HT1080 (cell line): ENCODE measurements around the gene SOX13. TPM values are rescaled to one million over a fixed set of nuclear protein-coding genes. Genes with fewer than 3 reads are reported as not detected.

ENCODE experiments used
- DNase-seq: peaks from one replicate; pipeline ENCODE4 v3.0.0-alpha.2; 2015; ENCODE audit warnings: low read depth
- total RNA-seq: library from RNA; depleted of rRNA; stranded (reverse); fragments of >200 nt; shearing (Covaris generic); gene quantifications from 2 replicates; pipeline ENCODE4 v1.2.3, GENCODE V29; 2014

SOX13 gene
- total RNA-seq, 1 experiment from 2014 or later = 7.9 TPM

DNA sequence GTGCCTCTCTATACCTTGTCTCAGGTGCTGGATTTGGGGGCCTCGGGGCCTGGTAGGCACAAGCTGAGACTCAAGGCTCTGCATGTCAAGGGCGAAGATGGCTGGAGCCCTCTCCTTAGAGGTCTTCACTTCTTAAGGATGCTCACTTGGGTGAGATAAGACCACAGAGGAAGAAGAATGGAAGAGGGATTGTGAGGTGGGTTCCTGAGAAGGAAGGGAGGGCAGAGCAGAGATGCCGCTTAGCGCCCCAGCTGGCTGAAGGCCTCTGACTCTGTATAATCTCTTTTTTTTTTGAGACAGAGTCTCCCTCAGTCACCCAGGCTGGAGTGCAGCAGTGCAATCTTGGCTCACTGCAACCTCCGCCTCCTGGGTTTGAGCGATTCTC lies 32.2 kb downstream of the SOX13 start:
- DNase-seq = no peak

DNA sequence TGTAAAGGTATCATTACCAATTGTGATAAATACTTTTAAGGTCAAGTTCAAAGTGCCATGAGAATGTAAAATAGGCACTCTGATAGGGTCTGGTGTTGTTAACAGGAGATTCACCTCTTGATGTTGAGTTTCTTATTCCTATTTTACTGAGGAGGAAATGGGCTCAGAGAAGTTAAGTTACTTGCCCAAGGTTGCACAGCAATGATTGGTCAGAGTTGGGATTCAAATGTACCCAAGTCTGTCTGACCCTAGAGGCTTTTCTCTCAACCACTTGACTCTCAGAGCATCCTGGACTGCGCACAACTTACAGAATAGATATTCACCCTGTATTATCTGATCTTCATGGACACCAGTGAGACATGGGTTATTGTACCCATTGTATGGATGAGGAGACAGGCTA lies 33.9 kb downstream of the SOX13 start:
- no peak for DNase-seq

DNA sequence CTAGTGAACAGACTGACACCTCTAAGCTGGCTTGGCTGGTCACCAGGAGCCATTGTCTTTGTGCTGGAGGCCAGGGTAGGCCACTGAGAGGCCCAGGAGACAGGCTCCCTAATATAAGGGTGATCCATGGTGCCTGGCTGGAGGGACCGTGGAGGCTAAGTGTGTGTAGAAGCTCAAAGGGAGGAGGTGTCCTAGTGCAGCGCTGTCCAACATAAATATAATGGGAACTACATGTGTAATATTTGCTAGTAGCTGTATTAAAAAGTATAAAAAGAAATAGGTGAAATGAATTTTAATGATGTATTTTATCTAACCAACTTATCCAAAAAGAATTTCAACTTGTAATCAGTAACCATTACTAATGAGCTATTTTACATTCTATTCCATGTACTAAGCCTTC lies 35.0 kb downstream of the SOX13 start:
- no peak for DNase-seq

DNA sequence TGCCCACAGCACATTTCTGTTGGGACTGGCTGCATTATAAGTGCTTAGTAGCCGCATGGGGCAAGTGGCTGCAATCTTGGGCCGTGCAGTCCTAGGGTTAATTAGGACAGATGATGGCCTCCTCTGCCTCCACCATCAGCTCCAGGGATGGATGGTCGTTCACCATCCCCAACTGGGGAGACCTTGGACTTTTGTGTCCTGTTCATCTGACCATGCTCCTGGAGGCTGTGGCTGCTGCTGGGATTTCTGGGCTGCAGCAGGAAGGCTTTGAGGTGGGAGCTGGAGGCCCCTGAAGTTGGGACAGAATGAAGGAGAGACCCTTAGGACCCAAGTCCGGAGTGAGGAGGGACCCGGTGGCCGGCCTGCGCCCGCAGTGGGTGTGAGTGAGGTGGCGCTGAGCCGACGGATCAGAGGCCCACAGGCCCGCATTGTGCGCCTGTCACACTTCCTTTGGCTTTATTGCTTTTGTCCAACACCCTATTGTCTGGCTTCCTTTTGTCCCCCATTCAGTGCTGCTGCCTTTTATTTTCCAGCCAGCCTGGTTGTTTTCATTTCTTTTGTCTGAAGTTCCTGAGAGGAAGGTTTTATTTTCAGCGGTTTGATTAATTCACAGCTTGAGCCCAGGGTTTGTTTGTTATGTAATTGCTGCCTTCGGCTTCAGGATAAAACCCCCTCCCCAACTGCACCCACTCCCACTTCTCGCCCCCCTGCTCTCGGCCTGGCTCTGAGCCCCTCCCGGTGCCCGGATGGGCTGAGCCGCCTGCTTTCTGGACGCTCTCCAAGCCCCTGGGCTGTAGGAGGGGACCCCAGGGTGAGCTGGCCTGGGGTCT lies 35.6 kb downstream of the SOX13 start:
- no peak for DNase-seq

DNA sequence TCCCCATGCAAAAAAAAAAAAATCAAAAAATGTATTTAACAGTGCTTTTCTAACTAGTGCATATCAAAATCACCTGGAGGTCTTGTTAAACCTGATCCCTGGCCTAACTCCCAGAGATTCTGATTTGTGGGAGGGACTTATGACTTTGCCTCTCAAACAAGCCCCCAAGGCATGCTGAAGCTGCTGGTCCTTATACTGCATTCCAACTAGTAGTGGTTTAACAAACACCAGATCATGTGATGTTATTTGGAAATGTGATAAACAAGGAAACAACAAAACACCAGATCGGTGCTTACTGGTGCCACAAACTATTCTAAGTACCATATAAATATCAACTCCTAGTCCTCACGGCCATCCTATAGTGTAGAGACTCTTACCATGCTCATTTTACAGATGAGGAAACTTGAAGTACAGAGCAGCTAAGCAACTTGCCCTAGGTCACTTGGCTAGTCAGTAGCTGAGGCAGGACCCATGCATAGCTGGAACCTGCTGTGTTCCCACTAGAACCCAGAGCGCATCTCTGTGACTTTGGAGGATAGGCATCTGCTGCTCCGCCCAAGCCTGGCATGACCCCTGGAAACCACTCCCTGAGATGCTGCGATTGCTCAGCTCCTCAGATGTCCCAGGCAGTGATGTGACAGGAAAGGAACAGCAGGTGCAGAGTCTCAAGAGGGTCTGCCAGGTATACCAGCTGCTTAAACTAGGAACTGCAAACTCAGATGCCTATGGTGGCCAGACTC lies 38.1 kb downstream of the SOX13 start:
- DNase-seq = no peak

DNA sequence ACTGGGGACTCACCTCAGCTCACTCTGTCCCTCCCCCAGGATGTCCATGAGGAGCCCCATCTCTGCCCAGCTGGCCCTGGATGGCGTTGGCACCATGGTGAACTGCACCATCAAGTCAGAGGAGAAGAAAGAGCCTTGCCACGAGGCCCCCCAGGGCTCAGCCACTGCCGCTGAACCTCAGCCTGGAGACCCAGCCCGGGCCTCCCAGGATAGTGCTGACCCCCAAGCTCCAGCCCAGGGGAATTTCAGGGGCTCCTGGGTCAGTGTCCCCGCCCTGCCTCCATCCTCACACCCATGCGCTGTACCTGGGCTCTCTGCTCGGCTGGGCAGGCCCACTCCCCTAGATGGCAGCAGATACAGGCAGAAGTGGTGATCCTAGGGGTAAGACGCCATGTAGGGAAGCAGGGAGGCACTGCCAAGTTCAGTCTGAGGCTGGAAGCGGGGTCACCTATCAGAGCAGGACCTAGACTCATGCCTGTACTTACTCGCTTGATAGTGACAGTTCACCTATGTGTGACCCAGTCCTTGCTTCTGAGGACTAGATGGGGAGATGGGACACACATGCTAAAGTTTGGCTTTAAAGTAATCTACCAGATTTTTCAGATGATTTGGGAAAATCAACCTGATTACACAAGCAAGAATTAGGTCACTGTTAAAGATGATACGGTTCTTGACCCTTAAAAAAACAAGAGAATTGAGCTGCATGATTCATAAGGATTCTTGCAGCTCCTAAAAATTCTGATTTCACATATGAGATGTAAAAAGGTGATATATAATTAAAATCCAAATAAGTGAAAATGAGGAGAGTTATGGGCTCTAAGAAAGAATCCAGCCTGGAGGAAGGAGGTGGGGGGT lies 40.2 kb downstream of the SOX13 start:
- no peak for DNase-seq

DNA sequence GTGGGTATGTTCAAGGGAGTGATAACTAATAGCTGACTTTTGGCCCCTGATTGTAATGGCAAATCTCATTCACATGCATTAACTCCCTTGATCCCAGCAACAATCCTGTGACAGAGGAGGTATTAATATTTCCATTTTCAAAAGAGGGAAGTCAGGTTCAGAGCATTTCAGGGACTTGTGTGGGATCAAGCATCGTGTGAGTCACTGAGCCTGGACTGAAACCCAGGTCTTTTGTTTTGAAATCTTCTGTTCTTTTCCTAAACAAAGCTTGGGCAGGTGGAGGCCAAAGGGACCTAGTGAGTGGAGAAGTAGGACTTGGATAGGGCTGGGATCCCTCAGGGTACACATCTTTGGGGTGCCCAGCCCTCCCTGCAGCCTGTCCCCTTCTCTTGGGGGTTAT lies 41.0 kb downstream of the SOX13 start:
- no peak for DNase-seq

DNA sequence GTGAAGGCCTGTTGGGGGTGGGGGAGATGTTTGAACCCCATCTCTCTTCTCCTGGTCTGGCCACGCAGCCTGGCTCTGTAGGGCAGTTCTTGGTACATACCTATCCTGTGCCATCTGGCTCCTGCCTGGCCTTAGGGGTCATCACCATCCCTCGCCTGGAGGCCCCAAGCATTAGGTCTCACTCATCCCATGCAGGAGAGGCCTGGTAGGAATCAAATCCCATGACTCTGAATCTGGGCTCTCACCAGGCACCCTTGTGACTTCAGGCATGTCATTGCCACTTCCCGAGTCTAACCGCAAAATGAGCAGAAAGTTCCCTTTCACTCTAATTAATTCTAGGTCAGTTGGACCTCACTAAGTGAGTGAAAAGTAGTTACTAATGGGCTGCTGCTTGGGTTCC lies 41.7 kb downstream of the SOX13 start:
- no peak for DNase-seq

DNA sequence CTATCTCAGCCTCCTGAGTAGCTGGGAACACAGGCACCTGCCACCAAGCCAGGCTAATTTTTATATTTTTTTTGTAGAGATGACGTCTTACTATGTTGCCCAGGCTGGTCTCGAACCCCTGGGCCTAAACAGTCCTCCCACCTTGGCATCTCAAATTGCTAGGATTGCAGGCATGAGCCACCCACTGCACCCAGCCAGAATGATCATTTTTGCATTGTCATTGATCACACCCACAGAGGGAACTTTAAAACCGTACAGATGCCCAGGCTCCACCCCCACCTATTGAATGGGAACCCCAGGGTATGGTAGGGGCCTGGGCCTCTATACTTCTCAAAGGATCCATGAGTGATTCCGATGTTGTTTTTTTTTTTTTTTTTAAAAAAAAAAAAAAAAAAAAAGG lies 42.2 kb downstream of the SOX13 start:
- no peak for DNase-seq

DNA sequence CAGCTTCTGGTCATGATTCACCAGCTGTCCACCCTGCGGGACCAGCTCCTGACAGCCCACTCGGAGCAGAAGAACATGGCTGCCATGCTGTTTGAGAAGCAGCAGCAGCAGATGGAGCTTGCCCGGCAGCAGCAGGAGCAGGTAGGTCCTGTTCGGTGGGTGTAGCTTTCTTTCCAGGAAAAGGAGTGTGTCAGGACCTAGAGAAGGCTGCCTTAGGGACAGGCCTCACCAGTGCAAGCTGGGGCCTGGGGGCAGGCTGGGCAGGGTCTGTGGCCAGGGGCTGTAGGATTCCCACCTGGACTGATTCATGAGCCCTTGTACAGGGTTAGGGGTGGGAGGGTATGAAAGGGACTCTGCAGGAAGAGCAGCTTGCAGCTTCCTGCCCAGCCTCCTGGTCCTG lies 43.6 kb downstream of the SOX13 start:
- no peak for DNase-seq

DNA sequence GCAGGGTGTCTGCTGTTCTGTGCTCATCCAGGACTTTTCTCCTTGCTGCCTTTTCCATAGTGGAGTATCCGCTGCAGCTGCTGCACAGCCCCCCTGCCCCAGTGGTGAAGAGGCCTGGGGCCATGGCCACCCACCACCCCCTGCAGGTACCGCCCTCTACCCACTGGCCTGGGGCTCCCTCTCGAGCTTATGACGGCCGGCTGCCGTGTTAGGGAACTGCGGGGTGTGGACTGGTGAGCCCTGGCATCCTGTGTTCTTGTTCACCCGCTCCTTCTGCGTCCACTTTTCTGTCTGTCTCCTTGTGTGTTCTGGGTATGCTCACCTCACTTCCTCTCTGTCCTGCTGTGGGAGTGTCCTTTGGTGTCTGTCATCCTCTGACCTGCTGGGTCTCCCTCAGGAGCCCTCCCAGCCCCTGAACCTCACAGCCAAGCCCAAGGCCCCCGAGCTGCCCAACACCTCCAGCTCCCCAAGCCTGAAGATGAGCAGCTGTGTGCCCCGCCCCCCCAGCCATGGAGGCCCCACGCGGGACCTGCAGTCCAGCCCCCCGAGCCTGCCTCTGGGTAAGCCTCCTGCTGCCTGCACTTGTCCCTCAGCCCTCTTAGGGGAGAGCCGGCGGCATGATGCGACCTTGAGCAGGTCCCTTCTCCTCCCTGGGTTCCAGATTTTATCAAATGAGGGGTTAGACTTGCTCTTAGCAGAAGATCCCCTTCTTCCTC lies 49.1 kb downstream of the SOX13 start:
- no peak for DNase-seq

DNA sequence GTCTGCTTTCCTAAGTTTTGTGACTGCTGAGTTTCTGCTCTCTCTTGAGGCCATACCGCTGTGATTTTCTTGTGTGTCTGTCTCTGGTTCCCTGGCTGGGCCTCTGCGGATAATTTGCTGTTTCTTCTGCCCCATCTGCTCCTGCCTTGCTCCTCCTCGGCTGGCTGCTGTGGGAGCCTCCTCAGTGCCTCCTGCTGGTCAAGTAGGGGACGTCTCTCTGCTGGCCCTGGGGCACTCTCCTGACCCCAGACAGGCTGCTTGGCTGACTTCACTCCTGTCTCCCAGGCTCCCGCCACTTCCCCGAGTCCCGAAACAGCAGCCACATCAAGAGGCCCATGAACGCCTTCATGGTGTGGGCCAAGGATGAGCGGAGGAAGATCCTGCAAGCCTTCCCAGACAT lies 50.5 kb downstream of the SOX13 start:
- DNase-seq = no peak

DNA sequence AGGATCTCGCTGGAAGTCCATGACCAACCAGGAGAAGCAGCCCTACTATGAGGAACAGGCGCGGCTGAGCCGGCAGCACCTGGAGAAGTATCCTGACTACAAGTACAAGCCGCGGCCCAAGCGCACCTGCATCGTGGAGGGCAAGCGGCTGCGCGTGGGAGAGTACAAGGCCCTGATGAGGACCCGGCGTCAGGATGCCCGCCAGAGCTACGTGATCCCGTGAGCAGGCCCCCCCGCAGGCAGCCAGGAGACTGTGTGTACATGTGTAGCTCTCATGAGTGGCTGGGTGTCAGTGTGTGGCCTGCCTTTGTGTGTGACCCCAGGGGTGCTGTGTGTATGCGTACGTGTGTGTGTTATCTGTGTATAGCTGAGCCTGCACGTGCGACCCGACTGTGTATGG lies 51.7 kb downstream of the SOX13 start:
- DNase-seq = no peak

DNA sequence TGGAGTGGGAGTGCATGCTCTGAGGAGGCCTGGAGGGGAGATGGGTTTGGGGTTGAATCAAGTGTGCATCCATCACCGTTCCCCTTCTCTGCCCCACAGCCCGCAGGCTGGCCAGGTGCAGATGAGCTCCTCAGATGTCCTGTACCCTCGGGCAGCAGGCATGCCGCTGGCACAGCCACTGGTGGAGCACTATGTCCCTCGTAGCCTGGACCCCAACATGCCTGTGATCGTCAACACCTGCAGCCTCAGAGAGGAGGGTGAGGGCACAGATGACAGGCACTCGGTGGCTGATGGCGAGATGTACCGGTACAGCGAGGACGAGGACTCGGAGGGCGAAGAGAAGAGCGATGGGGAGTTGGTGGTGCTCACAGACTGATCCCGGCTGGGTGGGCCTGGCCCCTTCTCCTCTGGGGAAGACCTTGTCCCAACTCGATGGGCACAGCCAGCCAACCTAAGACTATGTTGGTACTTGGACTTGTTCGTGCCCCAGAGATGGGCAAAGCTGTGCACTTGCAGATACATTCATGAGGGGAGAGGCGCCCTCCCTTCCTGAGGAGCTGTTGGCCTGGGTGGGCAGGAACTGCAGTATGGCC lies 52.9 kb downstream of the SOX13 start:
- no peak for DNase-seq

DNA sequence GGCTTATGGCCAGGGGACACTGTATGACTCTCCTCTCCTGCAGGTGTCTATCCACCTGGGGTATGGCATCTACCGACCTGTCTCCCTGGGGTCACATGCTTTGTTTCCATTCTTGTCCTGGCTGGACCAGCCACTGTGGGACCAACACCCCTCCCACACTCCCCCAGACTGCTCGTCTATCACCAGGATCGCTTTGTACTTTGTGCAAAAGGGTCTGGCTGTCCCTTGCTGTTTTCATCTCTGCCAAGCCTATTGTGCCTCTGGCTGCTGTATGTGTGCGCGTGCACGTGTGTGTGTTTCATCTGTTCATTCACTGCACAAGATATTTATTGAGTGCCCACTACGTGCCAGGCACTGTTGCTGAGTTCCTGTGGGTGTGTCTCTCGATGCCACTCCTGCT lies 53.5 kb downstream of the SOX13 start:
- no peak for DNase-seq

DNA sequence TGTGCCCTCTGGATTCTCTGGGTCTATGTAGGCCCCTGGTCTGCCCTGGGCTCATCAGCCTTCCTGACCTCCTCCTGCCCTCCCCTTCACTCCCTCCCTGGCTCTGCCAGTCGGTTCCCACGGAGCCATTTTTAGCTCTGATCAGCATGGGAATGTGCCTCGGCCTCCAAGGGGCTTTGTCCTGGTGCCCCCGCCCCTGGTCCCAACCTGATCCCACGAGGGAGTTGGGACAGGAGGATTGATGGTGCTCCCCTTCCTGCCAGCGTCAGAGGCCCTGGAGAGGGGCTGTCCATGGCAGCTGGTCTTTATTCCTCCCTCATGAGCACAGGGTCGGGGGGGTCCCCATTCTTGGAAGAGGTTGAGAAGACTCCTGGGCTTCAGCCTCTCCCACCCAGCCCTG lies 54.0 kb downstream of the SOX13 start:
- no peak for DNase-seq

DNA sequence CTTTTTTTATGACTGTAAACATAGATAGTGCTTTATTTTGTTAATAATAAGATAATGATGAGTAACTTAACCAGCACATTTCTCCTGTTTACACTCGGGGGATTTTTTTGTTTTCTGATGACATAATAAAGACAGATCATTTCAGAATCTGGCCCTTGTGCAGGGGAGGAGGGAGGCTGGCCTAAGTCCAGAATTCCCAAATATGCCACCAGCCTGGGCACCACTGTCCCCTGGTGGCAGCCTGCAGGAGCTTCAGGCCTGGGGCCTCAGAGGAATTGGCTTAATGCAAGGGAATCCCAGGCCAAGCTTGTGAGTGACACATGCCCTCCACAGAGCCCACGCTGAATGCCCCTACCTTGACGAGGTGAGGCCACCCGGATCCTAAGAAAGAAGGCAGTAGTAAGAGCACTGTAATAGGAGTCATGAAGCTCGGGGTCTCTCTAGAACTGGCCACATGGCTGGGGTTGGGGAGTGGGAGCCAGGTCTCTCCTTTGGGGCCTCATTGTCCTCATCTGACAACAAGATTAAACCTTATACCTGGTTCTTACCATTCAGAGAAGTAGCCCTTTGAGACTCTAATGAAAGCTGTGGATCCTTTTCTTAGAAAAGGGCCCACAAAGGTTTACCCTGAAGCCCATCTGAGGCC lies 54.8 kb downstream of the SOX13 start:
- peak; percentile 76 for DNase-seq

DNA sequence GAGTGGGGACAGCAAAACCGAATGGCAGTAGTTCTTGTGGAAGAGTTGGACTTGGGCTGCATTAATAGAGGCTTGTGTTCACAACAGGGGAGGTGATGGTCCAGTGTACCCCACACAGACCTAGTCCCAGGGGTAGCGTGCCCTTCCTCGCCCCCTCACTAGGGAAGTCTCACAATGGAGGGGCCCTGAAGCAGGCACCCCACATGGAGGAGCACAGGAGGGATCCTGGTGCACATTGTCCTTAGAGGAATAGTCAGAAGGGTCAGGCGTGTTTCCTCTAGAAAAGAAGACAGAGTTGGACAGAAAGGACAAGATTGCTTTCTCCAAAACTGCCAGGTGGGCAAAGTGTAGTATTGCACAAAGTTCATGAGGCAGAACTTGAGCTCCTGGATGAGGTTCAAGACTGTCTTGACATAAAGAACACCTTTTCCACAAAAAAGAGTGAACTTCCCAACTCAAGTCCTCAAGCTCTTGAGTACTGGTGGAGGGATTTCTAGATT lies 55.6 kb downstream of the SOX13 start:
- no peak for DNase-seq

DNA sequence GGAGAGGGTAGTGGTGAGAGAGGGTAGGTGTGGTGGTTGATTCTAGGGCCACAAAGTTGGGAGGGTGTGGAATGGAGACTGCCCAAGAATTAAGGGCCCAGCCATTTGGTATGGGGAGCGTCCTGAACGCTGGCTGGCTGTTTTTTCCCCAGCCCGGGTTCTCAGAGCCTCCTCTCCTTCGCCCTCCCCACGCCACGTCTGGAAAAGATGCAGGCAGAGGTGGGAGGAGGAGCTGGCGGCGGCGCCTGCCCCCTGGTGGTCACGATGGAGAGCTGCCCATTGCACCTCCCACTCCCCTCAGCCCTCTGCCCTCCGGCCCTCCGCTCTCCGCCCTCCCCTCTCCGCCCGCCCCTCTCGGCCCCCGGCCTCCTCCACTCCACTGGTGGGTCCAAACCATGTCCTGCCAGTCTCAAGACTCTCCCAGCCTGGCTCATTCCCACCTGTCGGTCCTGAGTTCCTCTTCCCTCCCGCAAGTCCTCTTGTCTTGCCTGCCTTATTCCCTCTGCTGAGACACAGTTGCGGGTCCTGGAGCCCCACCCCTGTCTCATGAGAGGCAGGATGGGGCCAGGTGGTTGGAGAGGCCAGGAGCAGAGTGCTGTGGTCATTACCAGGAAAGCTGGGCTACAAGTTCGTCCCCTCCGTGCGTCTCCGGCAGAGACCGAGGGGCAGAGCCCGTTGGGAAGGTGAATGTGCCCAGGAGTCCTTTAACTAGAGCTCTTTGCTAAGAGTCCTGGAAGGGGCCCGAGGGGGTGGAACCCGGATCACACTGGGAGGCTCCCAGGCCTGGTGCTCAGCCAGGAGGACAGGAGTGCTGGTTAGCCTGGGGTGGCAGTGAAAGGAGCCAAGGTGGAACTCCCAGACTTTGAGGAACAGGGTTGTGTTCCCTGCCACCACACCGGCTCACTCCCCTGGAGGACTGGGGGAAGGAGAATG lies 56.3 kb downstream of the SOX13 start:
- peak; percentile 59 for DNase-seq
